Progenitor cell of endocrine pancreas (in vitro differentiated cells): ENCODE results near the gene APOH. TPM values are rescaled to one million over a fixed set of nuclear protein-coding genes. Genes with fewer than 3 reads are reported as not detected.

Experiments used
- DNase-seq: peaks from one replicate; pipeline ENCODE4 v3.0.0; 2021; ENCODE audit warnings: low spot score; ENCODE audit not compliant: unreplicated experiment
- H3K27ac Mint-ChIP-seq: 2 replicates; pipeline ENCODE4 v1.8.0; 2021; ENCODE audit warnings: mild to moderate bottlenecking, moderate library complexity, mixed read lengths
- H3K27me3 Mint-ChIP-seq: 2 replicates; pipeline ENCODE4 v1.8.0; 2021; ENCODE audit warnings: mixed read lengths
- H3K36me3 Mint-ChIP-seq: 2 replicates; pipeline ENCODE4 v1.8.0; 2022; ENCODE audit warnings: mixed read lengths; ENCODE audit not compliant: insufficient read depth
- H3K4me1 Mint-ChIP-seq: 2 replicates; pipeline ENCODE4 v1.8.0; 2021; ENCODE audit warnings: low read depth, mixed read lengths
- H3K4me3 Mint-ChIP-seq: 2 replicates; pipeline ENCODE4 v1.8.0; 2021; ENCODE audit warnings: low read depth, mild to moderate bottlenecking, moderate library complexity, mixed read lengths
- H3K9me3 Mint-ChIP-seq: 2 replicates; pipeline ENCODE4 v1.8.0; 2021; ENCODE audit warnings: low read depth, mixed read lengths
- total RNA-seq: library from RNA; stranded (reverse); gene quantifications from 2 replicates; pipeline ENCODE4 v1.2.1, GENCODE V29; 2021
- TF ChIP-seq, protein P1 (sequence below): fragments of 200-600 bp; sonication (generic); IDR thresholded peaks from one replicate; pipeline ENCODE4 v1.5.0; 2021; ENCODE audit warnings: antibody characterized with exemption, mild to moderate bottlenecking; ENCODE audit not compliant: unreplicated experiment

APOH gene
- total RNA-seq, 1 donor from 2014 or later = 0.57 TPM

DNA sequence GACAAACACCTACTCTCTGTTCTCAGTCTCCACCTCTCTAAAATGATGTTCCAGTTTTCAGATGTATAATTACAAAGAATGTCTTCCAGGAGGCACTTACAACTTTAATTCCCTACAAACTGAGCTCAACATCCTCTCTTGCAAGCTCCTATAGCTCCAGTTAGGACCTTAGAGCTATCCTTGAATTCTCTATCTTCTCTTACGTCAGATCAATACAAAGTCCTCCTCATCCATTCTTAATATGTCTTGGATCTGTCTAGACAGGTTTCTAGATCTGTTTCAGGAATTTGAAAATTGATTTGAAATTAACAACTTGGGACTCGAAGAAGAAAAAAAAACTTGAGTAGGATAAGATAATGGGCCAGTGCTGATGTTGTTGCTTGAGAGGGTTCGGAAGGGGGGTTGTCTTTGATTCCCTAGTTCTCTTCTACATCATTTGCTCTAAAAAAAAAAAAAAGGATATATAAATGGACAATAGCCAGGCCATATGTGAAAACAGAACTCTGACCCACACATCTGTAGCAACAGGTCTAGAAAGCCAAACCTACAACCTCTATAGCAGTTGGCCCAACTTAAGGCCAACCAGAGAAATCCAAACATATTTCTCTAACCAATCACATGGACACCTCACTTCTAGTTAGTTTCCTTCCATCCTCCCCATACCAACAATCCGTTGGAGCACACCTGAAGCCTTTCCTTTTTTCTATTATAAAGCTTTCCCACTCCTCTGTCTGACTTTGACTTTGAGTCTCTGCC lies 746 bp upstream of the APOH start:
- DNase-seq = no peak
- TF ChIP-seq, protein P1, sequence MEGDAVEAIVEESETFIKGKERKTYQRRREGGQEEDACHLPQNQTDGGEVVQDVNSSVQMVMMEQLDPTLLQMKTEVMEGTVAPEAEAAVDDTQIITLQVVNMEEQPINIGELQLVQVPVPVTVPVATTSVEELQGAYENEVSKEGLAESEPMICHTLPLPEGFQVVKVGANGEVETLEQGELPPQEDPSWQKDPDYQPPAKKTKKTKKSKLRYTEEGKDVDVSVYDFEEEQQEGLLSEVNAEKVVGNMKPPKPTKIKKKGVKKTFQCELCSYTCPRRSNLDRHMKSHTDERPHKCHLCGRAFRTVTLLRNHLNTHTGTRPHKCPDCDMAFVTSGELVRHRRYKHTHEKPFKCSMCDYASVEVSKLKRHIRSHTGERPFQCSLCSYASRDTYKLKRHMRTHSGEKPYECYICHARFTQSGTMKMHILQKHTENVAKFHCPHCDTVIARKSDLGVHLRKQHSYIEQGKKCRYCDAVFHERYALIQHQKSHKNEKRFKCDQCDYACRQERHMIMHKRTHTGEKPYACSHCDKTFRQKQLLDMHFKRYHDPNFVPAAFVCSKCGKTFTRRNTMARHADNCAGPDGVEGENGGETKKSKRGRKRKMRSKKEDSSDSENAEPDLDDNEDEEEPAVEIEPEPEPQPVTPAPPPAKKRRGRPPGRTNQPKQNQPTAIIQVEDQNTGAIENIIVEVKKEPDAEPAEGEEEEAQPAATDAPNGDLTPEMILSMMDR = no peak
- Mint-ChIP-seq H3K36me3 (no peaks in the 10 kb centered on the region), H3K4me1 (peaks cover 10% of the 10 kb centered on the region), H3K27ac (no peak overlapping the region), H3K27me3 (no peaks in the 10 kb centered on the region), H3K9me3 (peaks cover 7% of the 10 kb centered on the region), H3K4me3 (no peak overlapping the region)

DNA sequence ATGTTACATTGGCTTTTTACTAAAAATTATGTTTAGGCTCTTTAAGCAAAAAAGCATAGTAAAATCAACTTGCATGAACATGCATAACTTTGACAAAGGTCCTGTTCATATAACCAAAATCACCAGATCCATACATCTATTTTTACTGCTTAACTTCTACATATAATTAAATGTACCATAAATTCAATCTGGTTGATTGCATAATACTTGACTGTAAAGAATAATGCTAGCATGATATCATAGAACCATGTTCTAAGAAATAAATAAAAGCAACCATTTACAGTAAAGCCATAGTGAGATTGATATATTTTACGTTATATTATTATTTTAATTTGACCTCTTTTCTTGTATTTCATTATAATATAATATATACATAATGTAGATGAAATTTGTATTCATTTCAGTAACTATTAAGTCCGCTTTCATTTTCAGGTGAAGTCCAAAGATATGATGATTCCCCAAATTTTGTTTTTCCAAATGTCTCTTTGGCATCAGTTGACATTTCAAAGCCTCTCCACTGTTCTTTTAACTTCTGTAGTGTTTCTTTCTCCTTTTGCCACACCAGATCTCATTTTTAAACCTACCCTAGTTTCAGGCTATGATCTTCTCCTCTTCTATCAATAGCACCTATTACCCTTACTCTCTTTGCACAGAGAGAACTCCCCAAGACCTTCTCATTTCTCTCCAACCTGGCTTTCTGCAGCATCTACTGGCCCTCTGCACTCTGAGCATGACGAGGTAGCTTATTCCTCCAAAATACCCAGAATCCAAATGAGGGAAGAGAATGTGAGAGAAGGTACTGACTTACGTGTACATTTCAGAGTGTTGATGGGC lies 1.8 kb downstream of the APOH start:
- H3K36me3 Mint-ChIP-seq = no peaks in the 10 kb centered on the region
- H3K4me3 Mint-ChIP-seq = no peak overlapping the region
- no peak for DNase-seq
- TF ChIP-seq, protein P1 = no peak
- H3K9me3 Mint-ChIP-seq = peaks cover 4% of the 10 kb centered on the region
- peaks cover 10% of the 10 kb centered on the region for H3K4me1 Mint-ChIP-seq
- no peaks in the 10 kb centered on the region for H3K27me3 Mint-ChIP-seq
- no peak overlapping the region for H3K27ac Mint-ChIP-seq

DNA sequence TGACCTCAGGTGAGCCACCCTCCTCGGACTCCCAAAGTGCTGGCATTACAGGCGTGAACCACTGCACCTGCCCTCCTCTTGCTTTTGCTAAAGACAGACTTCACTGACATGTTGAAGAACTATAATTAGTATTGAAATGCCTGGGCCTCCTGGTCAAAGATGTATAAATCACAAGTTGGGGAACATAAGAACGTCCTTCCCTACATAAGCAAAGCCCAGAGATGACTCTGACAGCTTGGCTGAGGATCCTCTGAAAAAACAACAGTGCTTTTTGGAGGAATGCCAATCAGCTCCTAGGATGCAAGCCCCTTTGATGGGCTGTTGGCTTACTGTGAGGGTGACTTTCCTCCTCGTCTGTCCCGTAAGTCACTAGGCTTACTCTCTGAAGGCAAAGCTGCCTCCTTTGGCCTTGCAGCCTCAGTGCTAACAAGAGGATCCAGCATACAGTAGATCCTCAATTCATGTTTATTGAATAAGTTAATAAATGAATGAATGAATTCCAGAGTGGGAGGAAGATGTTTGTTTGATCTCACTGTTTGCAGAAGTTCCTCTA lies 6.3 kb downstream of the APOH start:
- no peaks in the 10 kb centered on the region for H3K4me1 Mint-ChIP-seq
- TF ChIP-seq, protein P1 = no peak
- DNase-seq = no peak
- no peak overlapping the region for H3K4me3 Mint-ChIP-seq
- H3K36me3 Mint-ChIP-seq = no peaks in the 10 kb centered on the region
- H3K27me3 Mint-ChIP-seq = peaks cover 4% of the 10 kb centered on the region
- H3K27ac Mint-ChIP-seq = no peak overlapping the region
- no peaks in the 10 kb centered on the region for H3K9me3 Mint-ChIP-seq

DNA sequence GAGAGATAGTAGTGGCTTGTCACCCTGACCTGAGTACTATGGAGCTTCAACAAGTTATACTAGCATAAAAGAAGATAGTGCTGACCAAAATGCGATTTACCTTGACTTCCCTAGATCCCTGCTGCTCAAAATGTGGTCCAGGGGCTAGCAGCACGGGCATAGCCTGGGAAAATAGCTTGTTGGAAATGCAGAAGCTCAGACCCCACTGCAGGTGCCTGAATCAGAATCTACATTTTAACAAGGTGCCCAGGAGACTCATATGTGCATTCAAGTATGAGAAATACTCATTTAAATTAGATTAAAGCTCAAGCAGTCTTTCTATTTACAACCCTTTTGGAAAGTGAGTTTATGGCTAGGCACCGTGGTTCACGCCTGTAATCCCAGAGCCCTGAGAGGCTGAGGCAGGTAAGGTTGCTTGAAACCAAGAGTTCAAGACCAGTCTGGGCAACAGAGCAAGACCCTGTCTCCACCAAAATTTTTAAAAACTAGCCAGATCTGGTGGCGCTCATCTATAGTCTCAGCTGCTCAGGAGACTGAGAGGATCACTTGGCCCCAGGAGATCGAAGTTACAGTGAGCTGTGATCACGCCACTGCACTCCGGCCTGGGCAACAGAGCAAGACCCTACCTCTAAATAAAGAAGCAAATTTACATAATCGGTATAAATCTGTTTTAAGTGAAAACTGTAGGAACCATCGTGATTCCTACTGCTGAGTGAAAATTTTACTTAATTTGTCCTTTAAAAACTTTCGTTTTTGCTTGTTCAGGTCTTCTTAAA lies 7.3 kb downstream of the APOH start:
- Mint-ChIP-seq H3K4me3 (no peak overlapping the region), H3K4me1 (no peaks in the 10 kb centered on the region), H3K27me3 (peaks cover 4% of the 10 kb centered on the region), H3K9me3 (no peaks in the 10 kb centered on the region), H3K27ac (no peak overlapping the region), H3K36me3 (no peaks in the 10 kb centered on the region)
- no peak for DNase-seq
- TF ChIP-seq, protein P1 = no peak

DNA sequence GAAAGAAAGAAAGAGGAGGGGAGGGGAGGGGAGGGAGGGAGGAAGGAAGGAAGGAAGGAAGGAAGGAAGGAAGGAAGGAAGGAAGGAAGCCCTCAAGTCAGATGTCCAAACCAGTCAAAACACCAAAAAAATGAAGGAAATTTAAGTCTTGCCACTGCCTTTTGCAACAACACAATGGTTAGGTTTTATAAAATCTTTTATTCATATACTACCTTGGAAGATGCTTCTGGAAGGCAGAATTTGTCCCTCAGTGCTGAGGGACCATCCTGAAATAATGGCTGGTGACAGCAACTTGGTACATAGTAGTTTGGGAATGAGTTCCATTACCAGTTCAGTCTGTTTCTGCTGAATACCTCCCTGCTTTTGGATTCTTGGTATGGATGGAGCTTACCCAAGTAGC lies 7.9 kb downstream of the APOH start:
- no peaks in the 10 kb centered on the region for H3K36me3 Mint-ChIP-seq
- TF ChIP-seq, protein P1 = no peak
- H3K4me1 Mint-ChIP-seq = no peaks in the 10 kb centered on the region
- no peaks in the 10 kb centered on the region for H3K9me3 Mint-ChIP-seq
- H3K27me3 Mint-ChIP-seq = peaks cover 4% of the 10 kb centered on the region
- no peak overlapping the region for H3K4me3 Mint-ChIP-seq
- no peak overlapping the region for H3K27ac Mint-ChIP-seq
- no peak for DNase-seq
